Stomach smooth muscle (tissue), 2 donors: ENCODE data around the gene PITRM1.

Source experiments
- H3K27ac ChIP-seq: one replicate; pipeline ENCODE4 v1.7.0; 2013; ENCODE audit warnings: mild to moderate bottlenecking, low read length, inconsistent platforms
- H3K27me3 ChIP-seq, 2 donors: one replicate each; pipeline ENCODE4 v1.7.0; 2013; ENCODE audit warnings: low read length in 2 of 2; ENCODE audit not compliant: insufficient read depth in 2 of 2, control insufficient read depth in 1 of 2
- H3K36me3 ChIP-seq, 2 donors: one replicate each; pipeline ENCODE4 v1.7.0; 2013; ENCODE audit warnings: low read length in 2 of 2; ENCODE audit not compliant: control insufficient read depth in 2 of 2, insufficient read depth in 2 of 2
- H3K4me1 ChIP-seq: one replicate; pipeline ENCODE4 v1.7.0; 2013; ENCODE audit warnings: low read length; ENCODE audit not compliant: control insufficient read depth, insufficient read depth
- H3K4me3 ChIP-seq, 2 donors: one replicate each; pipeline ENCODE4 v1.7.0; 2013; ENCODE audit warnings: low read length in 2 of 2
- H3K9ac ChIP-seq, 2 donors: one replicate each; pipeline ENCODE4 v1.7.0; 2013; ENCODE audit warnings: low read length in 2 of 2, mild to moderate bottlenecking in 1 of 2
- H3K9me3 ChIP-seq, 2 donors: one replicate each; pipeline ENCODE4 v1.7.0; 2013; ENCODE audit warnings: low read length in 2 of 2; ENCODE audit not compliant: control insufficient read depth in 2 of 2
- donor health status: healthy.
- donor health status: Pancreatic carcinoma.

Gene PITRM1

GRCh38 chr10:3127921-3128320, 44.7 kb downstream of the PITRM1 start:
- Histone ChIP-seq H3K36me3 (peaks cover 12 to 14% of the 10 kb centered on the region in 2 donors), H3K27ac (no peak overlapping the region)

GRCh38 chr10:3126741-3127346, 45.7 kb downstream of the PITRM1 start:
- H3K4me3 ChIP-seq, result peak overlapping the region in 1 of 2 donors; percentile 40
- no peaks in the 10 kb centered on the region for H3K27me3 ChIP-seq
- H3K27ac ChIP-seq, result no peak overlapping the region
- peaks cover 12% of the 10 kb centered on the region for H3K4me1 ChIP-seq
- H3K36me3 ChIP-seq, result peaks cover under 1 to 10% of the 10 kb centered on the region in 2 donors
- H3K9ac ChIP-seq, result no peak overlapping the region
- peaks cover 0 to 6% of the 10 kb centered on the region in 2 donors for H3K9me3 ChIP-seq

More at GRCh38 chr10:3127921-3128320, 44.7 kb downstream of the PITRM1 start:
- Histone ChIP-seq H3K9ac (no peak overlapping the region), H3K4me1 (peaks cover 12% of the 10 kb centered on the region), H3K9me3 (peaks cover 0 to 6% of the 10 kb centered on the region in 2 donors), H3K4me3 (no peak overlapping the region), H3K27me3 (no peaks in the 10 kb centered on the region)

- no peak overlapping the region for H3K9ac ChIP-seq
- peaks cover 0 to 9% of the 10 kb centered on the region in 2 donors for H3K36me3 ChIP-seq
- no peak overlapping the region for H3K4me3 ChIP-seq
- H3K9me3 ChIP-seq, result peaks cover 0 to 6% of the 10 kb centered on the region in 2 donors
- no peak overlapping the region for H3K27ac ChIP-seq
- H3K27me3 ChIP-seq, result no peaks in the 10 kb centered on the region
- H3K4me1 ChIP-seq, result peaks cover 12% of the 10 kb centered on the region
Observed at GRCh38 chr10:3126249-3126648, 46.3 kb downstream of the PITRM1 start.

GRCh38 chr10:3125527-3126170, 46.9 kb downstream of the PITRM1 start:
- Histone ChIP-seq H3K9me3 (peaks cover 0 to 6% of the 10 kb centered on the region in 2 donors), H3K27me3 (no peaks in the 10 kb centered on the region), H3K4me1 (peaks cover 12% of the 10 kb centered on the region), H3K4me3 (no peak overlapping the region), H3K9ac (no peak overlapping the region), H3K27ac (no peak overlapping the region), H3K36me3 (peaks cover 0 to 9% of the 10 kb centered on the region in 2 donors)

GRCh38 chr10:3124412-3125175, 48.0 kb downstream of the PITRM1 start:
- Histone ChIP-seq H3K4me1 (peaks cover 12% of the 10 kb centered on the region), H3K27ac (no peak overlapping the region), H3K27me3 (no peaks in the 10 kb centered on the region), H3K9ac (no peak overlapping the region), H3K4me3 (no peak overlapping the region), H3K9me3 (peaks cover 0 to 6% of the 10 kb centered on the region in 2 donors), H3K36me3 (peaks cover 0 to 4% of the 10 kb centered on the region in 2 donors)

GRCh38 chr10:3123571-3124411, 48.8 kb downstream of the PITRM1 start:
- H3K36me3 ChIP-seq, result peaks cover 0 to 7% of the 10 kb centered on the region in 2 donors
- H3K4me1 ChIP-seq, result peaks cover 12% of the 10 kb centered on the region
- no peak overlapping the region for H3K27ac ChIP-seq
- no peak overlapping the region for H3K9ac ChIP-seq
- peaks cover 0 to 6% of the 10 kb centered on the region in 2 donors for H3K9me3 ChIP-seq
- H3K4me3 ChIP-seq, result no peak overlapping the region
- H3K27me3 ChIP-seq, result no peaks in the 10 kb centered on the region

- Histone ChIP-seq H3K4me3 (no peak overlapping the region), H3K9me3 (peaks cover 0 to under 1% of the 10 kb centered on the region in 2 donors), H3K36me3 (peaks cover 0 to 10% of the 10 kb centered on the region in 2 donors), H3K4me1 (peaks cover 12% of the 10 kb centered on the region), H3K9ac (no peak overlapping the region), H3K27me3 (no peaks in the 10 kb centered on the region), H3K27ac (no peak overlapping the region)
Observed at GRCh38 chr10:3122486-3123205, 49.9 kb downstream of the PITRM1 start.

GRCh38 chr10:3122034-3122433, 50.5 kb downstream of the PITRM1 start:
- H3K4me3 ChIP-seq, result no peak overlapping the region
- no peak overlapping the region for H3K9ac ChIP-seq
- no peaks in the 10 kb centered on the region for H3K9me3 ChIP-seq
- no peak overlapping the region for H3K27ac ChIP-seq
- peaks cover 0 to 14% of the 10 kb centered on the region in 2 donors for H3K36me3 ChIP-seq
- H3K27me3 ChIP-seq, result no peaks in the 10 kb centered on the region
- peaks cover 7% of the 10 kb centered on the region for H3K4me1 ChIP-seq

GRCh38 chr10:3119796-3120459, 52.7 kb downstream of the PITRM1 start:
- H3K4me1 ChIP-seq, result no peaks in the 10 kb centered on the region
- no peaks in the 10 kb centered on the region for H3K27me3 ChIP-seq
- H3K27ac ChIP-seq, result no peak overlapping the region
- H3K36me3 ChIP-seq, result peaks cover 0 to 18% of the 10 kb centered on the region in 2 donors
- H3K4me3 ChIP-seq, result no peak overlapping the region
- H3K9ac ChIP-seq, result no peak overlapping the region
- H3K9me3 ChIP-seq, result no peaks in the 10 kb centered on the region
